ENCODE measurements around the gene C1QTNF1. TPM values are rescaled to one million over a fixed set of nuclear protein-coding genes. Genes with fewer than 3 reads are reported as not detected.

C1QTNF1 gene
- total and polyA plus RNA-seq, 2 donors (not counting 3 experiments of a cell fraction or from before 2014, with no cell fraction given): 2.5 to 4.0 TPM

DNA sequence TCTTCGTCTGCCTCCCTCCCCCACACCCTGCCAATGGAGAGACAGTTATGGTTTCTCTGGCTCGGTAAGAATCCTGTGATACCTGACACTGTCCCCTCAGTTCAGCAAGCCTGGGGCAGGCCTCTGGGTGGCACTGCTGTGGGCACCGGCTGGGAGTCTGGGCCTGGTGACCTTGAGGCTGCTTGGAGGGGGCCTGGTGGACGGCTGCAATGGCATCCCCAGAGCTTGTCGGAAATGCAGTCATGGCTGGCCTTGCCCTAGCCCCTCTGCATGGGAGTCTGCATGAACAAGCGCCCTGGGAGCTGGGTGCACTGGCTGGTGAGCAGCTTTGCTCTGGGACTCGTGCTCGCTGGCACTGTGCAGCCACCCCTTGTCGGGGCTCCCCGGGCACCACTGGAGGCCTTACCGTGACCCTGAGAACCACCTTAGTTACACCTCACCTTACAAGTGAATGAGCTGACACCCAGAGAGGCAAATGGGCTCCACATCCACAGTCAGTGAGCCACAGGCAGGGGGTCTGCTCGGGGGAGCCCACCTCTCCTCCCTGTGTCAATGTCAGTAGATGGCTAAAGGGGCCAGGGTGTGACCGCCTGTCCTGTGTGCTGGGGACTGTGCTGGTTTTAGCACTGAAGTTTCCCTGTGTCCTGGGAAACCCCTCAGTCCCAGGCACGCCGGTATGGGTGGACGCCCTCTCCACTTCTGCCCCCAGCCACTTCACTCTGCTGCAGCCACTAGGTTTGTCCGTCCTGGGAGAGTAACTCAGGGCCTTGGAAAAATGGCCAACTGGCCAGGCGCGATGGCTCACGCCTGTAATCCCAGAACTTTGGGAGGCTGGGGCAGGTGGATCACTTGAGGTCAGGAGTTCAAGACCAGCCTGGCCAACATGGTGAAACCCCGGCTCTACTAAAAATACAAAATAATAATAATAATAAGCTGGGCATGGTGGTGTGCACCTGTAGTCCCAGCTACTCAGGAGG is 45.7 kb upstream of the C1QTNF1 start:
- no peak overlapping the region for H2AFZ ChIP-seq (ENCODE audit: low read depth, low read length)
- POLR2A ChIA-PET: no interaction called here
- no peaks in the 10 kb centered on the region for H3K4me1 ChIP-seq (ENCODE audit: control insufficient read depth, extremely low read depth, insufficient read depth, low read length)
- H4K20me1 ChIP-seq (replicated peaks; ENCODE audit: control insufficient read depth, extremely low read depth, insufficient read depth, low read length): no peaks in the 10 kb centered on the region
- CTCF ChIA-PET: no interaction called here
- DNase-seq (ENCODE audit: low read depth, low spot score): no peak
- H3K27me3 ChIP-seq (ENCODE audit: control insufficient read depth in 2 of 2, insufficient read depth in 2 of 2, low read length in 2 of 2): no peaks in the 10 kb centered on the region
- no peaks in the 10 kb centered on the region for H3K79me2 ChIP-seq (ENCODE audit: control insufficient read depth, insufficient read depth, low read length)
- dilution Hi-C loops (cut with MboI; ENCODE audit: extremely low pct_ligation_motif_present, low sequenced_read_pairs) (no loop called here), intact Hi-C loops (cut with micrococcal nuclease) (no loop called here)
- H3K9me1 ChIP-seq (replicated peaks; ENCODE audit: control insufficient read depth, extremely low read depth, insufficient read depth, low read length): no peaks in the 10 kb centered on the region
- no peaks in the 10 kb centered on the region for H3K9me3 ChIP-seq (replicated peaks; ENCODE audit: control insufficient read depth, insufficient read depth, low read length)
- no TSS peak for BruUV-seq (replicated peaks)
- TF ChIP-seq POLR2A (IDR thresholded peaks at IDR 0.05; ENCODE audit: low read depth, low read length) (no peak), EZH2 (IDR thresholded peaks at IDR 0.05; ENCODE audit: borderline replicate concordance, low read depth, low read length, severe bottlenecking) (no peak), MAX (IDR thresholded peaks at IDR 0.05; ENCODE audit: insufficient read depth, insufficient read length) (no peak), MYC (IDR thresholded peaks at IDR 0.05; ENCODE audit: low read depth, low read length) (no peak), FOS (IDR thresholded peaks at IDR 0.05; ENCODE audit: borderline replicate concordance, insufficient read depth, low read length) (no peak)
- no peak overlapping the region for H3K4me3 ChIP-seq (replicated peaks in 1 of 3; ENCODE audit: insufficient read depth in 1 of 3, low read depth in 1 of 3, low read length in 3 of 3)
- no peaks in the 10 kb centered on the region for H3K36me3 ChIP-seq (ENCODE audit: control insufficient read depth in 2 of 2, extremely low read depth in 1 of 2, insufficient read depth in 2 of 2, low read length in 2 of 2)
- H3K9ac ChIP-seq (replicated peaks; ENCODE audit: extremely low read depth, insufficient read depth, low read length): no peak overlapping the region
- H3K4me2 ChIP-seq (ENCODE audit: insufficient read depth, low read length): no peak overlapping the region
- no peak overlapping the region for H3K27ac ChIP-seq (ENCODE audit: insufficient read depth, low read depth, low read length)
- FAIRE-seq: no peak
